GM12865 (cell line): ENCODE data around the gene NCOR1.

Source experiments
- DNase-seq: peaks from one replicate; pipeline ENCODE4 v3.0.0; 2010; ENCODE audit warnings: low read depth
- H3K4me3 ChIP-seq: 2 replicates; pipeline ENCODE4 v1.5.1; 2011; ENCODE audit warnings: mild to moderate bottlenecking, low read depth, low read length, control low read depth
- TF ChIP-seq, protein P1 (sequence below): IDR thresholded peaks from 2 replicates; pipeline ENCODE4 v1.5.1; 2011; ENCODE audit warnings: low read length, control low read depth, low read depth, inconsistent platforms; ENCODE audit not compliant: insufficient read depth; ENCODE audit errors: missing control alignments

The NCOR1 gene

DNA sequence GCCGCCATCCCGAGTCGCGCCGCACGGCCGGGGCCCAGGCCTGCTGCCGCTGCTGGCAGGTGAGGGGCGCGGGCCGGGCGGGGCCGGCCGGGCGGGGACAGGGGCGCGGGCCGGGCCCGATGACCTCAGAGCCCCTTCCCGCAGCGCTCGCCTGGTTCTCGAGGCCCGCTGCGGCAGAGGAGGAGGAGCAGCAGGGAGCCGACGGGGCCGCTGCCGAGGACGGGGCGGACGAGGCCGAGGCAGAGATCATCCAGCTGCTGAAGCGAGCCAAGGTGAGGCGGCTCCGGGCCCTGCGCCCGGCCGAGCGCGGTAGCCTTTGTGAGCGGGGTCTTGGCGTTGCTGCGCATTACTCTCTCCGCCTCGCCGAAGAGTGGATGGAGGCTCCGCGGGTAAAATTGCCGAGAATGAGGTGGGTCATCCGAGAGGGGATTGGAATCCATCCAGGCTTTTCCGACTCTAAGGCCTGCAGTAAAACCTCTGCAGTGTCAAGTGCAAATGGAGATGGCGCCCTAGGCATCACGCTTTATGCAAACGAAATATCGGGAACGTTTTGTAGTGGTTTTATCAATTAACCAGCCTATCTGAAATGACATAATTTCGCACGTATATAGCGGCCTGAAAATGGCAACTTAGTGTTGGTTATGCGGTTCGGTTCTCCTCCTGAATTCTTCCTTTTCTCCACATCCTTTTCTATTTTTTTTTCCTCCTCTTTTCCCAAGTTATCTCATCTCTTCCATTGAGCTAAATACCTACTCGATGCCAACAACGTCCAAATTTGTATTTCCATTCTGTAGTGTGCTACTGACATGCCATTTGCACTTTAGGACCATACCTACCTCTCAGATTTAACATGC, 215.1 kb downstream of the NCOR1 start:
- TF ChIP-seq, protein P1, sequence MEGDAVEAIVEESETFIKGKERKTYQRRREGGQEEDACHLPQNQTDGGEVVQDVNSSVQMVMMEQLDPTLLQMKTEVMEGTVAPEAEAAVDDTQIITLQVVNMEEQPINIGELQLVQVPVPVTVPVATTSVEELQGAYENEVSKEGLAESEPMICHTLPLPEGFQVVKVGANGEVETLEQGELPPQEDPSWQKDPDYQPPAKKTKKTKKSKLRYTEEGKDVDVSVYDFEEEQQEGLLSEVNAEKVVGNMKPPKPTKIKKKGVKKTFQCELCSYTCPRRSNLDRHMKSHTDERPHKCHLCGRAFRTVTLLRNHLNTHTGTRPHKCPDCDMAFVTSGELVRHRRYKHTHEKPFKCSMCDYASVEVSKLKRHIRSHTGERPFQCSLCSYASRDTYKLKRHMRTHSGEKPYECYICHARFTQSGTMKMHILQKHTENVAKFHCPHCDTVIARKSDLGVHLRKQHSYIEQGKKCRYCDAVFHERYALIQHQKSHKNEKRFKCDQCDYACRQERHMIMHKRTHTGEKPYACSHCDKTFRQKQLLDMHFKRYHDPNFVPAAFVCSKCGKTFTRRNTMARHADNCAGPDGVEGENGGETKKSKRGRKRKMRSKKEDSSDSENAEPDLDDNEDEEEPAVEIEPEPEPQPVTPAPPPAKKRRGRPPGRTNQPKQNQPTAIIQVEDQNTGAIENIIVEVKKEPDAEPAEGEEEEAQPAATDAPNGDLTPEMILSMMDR: no peak
- DNase-seq: peak; percentile 57
- H3K4me3 ChIP-seq: peak overlapping the region; percentile 64

DNA sequence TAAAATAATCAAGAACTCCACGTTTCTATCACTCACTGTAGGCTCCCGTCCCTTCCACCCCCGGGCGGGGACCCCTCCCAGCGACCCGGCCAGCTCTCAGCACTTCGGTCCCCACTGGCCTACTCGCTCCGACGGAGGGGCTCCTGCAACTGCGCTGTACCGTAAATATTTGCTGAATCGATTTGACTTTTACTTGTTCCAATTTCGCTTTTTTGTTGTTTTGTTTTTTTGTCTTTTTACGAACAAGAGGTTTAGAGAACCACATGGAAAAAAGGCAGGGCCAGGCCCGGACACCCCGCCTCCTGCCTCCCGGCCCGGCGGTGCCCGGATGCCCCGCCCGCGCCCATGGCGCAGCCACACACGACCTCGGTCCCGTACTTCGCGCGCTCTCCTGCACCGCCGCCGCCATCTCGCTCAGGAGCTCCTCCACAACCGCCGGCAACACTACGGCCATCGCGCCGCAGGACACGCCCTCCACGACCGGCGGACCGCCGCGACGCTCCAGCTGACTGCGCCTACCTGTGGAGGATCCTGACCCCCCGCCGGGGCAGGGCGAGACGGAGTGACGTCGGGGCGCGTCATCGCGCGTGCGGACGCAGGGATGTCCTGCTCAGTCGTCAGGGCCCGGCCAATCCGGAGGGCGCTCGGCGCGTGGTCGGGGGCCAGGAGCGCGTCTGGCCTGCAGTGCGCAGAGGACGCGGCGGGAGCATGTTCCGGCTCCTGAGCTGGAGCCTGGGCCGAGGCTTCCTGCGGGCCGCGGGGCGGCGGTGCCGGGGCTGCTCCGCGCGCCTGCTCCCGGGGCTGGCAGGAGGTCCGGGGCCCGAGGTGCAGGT, 216.0 kb downstream of the NCOR1 start, which contains the start of the genes TTC19 and ZSWIM7:
Gene TTC19 (plus strand): TSS at position 684 of the 833 bp plus-strand sequence. CDS start 25 bp downstream, at position 709.
Gene ZSWIM7 (minus strand): TSS at position 564 of the 833 bp plus-strand sequence. CDS start 110 bp downstream, at position 454.
- TF ChIP-seq, protein P1: no peak
- DNase-seq: peak; percentile 97
- H3K4me3 ChIP-seq: peak within 1 kb of the TSS; percentile 64

DNA sequence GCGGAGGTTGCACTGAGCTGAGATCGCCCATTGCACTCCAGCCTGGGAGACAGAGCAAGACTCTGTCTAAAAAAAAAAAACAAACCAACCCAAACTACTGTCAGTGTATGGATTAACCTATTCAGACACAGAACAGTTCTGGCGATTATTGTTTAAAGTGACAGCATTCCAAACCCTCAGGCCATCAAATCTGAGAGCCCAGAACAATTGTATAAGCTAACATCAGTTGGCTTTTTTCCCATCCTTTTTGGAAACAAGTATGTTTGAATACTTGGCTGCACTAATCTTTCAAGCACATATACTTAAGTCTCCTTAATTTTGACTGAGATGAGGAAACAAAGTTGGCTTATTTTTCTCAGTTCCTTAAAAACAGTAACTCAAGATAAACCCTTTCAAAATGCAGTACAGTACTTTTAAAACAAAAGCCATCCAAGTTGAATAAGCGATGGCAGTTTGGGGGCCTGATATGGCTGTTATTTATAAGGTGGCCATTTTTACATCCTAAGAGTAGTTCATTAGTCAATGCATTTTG, 217.2 kb downstream of the NCOR1 start:
- TF ChIP-seq, protein P1: no peak
- H3K4me3 ChIP-seq: no peak overlapping the region
- DNase-seq: no peak

DNA sequence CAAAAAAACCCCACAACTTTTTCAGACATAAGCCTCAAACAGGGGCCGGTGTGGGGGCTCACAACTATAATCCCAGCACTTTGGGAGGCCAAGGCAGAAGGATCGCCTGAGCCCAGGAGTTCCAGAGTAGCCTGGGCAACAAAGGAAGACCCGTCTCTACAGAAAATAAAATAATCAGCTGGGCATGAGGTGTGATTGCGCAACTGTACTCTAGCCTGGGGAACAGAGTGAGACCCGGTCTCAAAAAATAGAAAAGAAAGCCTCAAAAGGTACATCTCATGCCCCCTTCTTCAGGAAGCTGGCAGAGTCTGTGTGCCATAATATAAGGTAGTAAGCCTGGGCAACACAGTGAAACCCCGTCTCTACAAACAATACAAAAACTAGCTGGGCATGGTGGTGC, 219.0 kb downstream of the NCOR1 start:
- DNase-seq: no peak
- H3K4me3 ChIP-seq: no peak overlapping the region
- TF ChIP-seq, protein P1: no peak

DNA sequence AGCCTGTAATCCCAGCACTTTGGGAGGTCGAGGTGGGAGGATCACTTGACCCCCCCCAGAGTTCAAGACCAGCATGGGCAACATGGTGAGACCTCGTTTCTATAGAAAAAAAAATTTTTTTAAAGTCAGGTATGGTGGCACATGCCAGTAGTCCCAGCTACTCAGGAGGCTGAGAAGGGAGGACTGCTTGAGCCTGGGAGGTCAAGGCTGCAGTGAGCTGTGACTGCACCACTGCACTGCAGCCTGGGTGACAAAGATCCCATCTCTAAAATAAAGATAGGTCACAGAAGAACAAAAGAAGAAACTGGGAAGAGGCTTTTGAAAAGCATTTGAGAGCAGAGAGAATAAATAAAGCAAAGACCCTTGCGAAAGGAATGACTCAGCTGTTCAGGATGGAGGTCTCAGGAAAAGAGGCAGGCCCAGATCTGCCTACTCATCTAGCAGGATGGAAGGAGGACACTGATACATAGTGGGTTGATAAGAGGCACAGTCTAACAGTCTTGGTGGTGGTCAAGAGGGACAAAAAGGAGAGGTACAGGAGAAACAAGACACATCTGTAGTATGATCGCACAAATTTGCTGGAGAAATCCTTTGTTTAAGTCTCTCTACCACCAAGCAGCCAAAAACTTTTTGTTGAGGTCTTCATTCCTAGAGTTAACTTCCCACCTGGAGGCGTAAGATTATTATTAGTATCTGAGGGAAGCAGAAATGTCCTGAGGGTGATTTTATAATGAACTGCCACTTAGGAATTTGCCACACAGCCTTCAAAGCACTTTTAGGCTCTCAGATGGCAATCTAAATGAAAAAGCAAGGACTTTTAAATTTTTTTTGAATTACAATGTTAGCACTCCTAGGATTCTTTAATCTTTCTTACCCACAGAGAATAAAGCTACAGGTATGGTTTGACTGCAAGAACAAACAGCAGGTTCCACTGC, 233.4 kb downstream of the NCOR1 start:
- H3K4me3 ChIP-seq: no peak overlapping the region
- TF ChIP-seq, protein P1: no peak
- no peak for DNase-seq

DNA sequence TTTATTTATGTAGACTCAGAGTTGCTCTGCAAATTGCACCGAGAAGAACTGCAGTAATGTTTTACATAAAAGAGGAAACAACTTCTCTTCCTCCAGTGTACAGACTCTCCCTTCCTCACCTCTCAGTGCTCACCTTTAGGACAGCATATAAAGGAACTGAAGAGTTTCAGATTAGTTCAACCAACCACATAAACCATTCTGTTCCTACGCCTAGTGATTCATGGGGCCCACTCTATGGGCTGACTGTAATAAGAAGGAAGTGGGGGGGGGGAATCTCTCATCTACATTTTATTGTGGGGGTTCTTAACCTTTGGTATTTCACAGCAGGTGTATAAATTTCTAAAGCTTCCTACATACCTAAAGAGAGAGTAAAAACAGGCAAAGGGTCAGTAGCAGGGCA, 234.1 kb downstream of the NCOR1 start:
- TF ChIP-seq, protein P1: no peak
- DNase-seq: peak; percentile 62
- H3K4me3 ChIP-seq: no peak overlapping the region
